WTC11 (cell line): Measurements from ENCODE around the gene NID2.

Source experiments
- ARID4B ChIP-seq: sonication (generic); formaldehyde crosslinking; IDR thresholded peaks from 2 replicates; pipeline ENCODE4 v1.8.0; 2023; ENCODE audit warnings: missing genetic modification reagents, mild to moderate bottlenecking, borderline replicate concordance
- CREM ChIP-seq: sonication (generic); formaldehyde crosslinking; IDR thresholded peaks from 2 replicates; pipeline ENCODE4 v1.8.1; 2022; ENCODE audit warnings: mild to moderate bottlenecking, missing genetic modification reagents, moderate library complexity
- FOXK1 ChIP-seq: sonication (generic); formaldehyde crosslinking; IDR thresholded peaks from 2 replicates; pipeline ENCODE4 v1.8.0; 2022; ENCODE audit warnings: mild to moderate bottlenecking, moderate library complexity, missing genetic modification reagents
- MAX ChIP-seq: sonication (generic); formaldehyde crosslinking; IDR thresholded peaks from 2 replicates; pipeline ENCODE4 v1.8.0; 2022; ENCODE audit warnings: mild to moderate bottlenecking, missing genetic modification reagents
- NR2C2 ChIP-seq: sonication (generic); formaldehyde crosslinking; IDR thresholded peaks from 2 replicates; pipeline ENCODE4 v1.8.0; 2022; ENCODE audit warnings: mild to moderate bottlenecking, missing genetic modification reagents
- RELA ChIP-seq: sonication (generic); formaldehyde crosslinking; IDR thresholded peaks from 2 replicates; pipeline ENCODE4 v1.8.1; 2022; ENCODE audit warnings: missing genetic modification reagents, mild to moderate bottlenecking, borderline replicate concordance
- SMAD3 ChIP-seq: sonication (generic); formaldehyde crosslinking; IDR thresholded peaks from 2 replicates; pipeline ENCODE4 v1.8.0; 2022; ENCODE audit warnings: missing genetic modification reagents, mild to moderate bottlenecking, borderline replicate concordance
- TCF7 ChIP-seq: sonication (generic); formaldehyde crosslinking; IDR thresholded peaks from 2 replicates; pipeline ENCODE4 v1.8.0; 2022; ENCODE audit warnings: mild to moderate bottlenecking, low read depth, missing genetic modification reagents, moderate library complexity
- ZBTB21 ChIP-seq: sonication (generic); formaldehyde crosslinking; IDR thresholded peaks from 2 replicates; pipeline ENCODE4 v1.8.1; 2023; ENCODE audit warnings: mild to moderate bottlenecking, missing genetic modification reagents, borderline replicate concordance
- ZNF138 ChIP-seq: sonication (generic); formaldehyde crosslinking; conservative IDR thresholded peaks from 2 replicates; pipeline ENCODE4 v1.8.1; 2022; ENCODE audit warnings: mild to moderate bottlenecking, moderate library complexity, missing genetic modification reagents
- TF ChIP-seq, protein P1 (sequence below): fragments of 200-600 bp; IDR thresholded peaks from 2 replicates; pipeline ENCODE4 v1.8.0; 2022; ENCODE audit warnings: antibody characterized with exemption
- TF ChIP-seq, protein P2 (sequence below): fragments of 250-450 bp; sonication (Bioruptor Pico); IDR thresholded peaks from 2 replicates; pipeline ENCODE4 v1.9.0; 2021; ENCODE audit warnings: mild to moderate bottlenecking, borderline replicate concordance

DNA sequence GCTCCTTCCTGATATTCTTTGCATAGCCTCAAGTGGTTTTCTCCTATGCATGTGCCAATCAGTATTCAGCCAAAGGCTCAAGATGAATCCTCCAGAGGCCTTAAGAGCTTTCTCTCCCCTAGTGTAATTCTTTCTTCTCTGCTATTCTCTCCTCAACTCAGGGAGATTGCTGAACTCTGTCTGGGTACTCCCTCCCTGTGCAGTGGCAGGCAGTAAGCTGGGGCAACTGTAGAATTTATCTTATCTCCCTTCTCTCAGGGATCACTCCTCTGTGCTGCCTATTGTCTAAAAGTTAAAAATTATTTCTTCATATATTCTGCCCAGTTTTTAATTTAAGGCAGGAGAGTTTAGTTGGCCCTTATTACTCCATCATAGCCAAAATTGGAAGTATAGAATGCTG, 108.0 kb downstream of the NID2 start:
- TF ChIP-seq, protein P1, sequence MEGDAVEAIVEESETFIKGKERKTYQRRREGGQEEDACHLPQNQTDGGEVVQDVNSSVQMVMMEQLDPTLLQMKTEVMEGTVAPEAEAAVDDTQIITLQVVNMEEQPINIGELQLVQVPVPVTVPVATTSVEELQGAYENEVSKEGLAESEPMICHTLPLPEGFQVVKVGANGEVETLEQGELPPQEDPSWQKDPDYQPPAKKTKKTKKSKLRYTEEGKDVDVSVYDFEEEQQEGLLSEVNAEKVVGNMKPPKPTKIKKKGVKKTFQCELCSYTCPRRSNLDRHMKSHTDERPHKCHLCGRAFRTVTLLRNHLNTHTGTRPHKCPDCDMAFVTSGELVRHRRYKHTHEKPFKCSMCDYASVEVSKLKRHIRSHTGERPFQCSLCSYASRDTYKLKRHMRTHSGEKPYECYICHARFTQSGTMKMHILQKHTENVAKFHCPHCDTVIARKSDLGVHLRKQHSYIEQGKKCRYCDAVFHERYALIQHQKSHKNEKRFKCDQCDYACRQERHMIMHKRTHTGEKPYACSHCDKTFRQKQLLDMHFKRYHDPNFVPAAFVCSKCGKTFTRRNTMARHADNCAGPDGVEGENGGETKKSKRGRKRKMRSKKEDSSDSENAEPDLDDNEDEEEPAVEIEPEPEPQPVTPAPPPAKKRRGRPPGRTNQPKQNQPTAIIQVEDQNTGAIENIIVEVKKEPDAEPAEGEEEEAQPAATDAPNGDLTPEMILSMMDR: no peak
- TF ChIP-seq ZBTB21 (CRISPR knock-in tag) (no peak), ZNF138 (CRISPR knock-in tag) (no peak), ARID4B (CRISPR knock-in tag) (no peak), FOXK1 (CRISPR knock-in tag) (no peak), MAX (CRISPR knock-in tag) (no peak), SMAD3 (CRISPR knock-in tag) (no peak), NR2C2 (CRISPR knock-in tag) (no peak), RELA (CRISPR knock-in tag) (no peak), TCF7 (CRISPR knock-in tag) (no peak), CREM (no peak)
- TF ChIP-seq, protein P2, sequence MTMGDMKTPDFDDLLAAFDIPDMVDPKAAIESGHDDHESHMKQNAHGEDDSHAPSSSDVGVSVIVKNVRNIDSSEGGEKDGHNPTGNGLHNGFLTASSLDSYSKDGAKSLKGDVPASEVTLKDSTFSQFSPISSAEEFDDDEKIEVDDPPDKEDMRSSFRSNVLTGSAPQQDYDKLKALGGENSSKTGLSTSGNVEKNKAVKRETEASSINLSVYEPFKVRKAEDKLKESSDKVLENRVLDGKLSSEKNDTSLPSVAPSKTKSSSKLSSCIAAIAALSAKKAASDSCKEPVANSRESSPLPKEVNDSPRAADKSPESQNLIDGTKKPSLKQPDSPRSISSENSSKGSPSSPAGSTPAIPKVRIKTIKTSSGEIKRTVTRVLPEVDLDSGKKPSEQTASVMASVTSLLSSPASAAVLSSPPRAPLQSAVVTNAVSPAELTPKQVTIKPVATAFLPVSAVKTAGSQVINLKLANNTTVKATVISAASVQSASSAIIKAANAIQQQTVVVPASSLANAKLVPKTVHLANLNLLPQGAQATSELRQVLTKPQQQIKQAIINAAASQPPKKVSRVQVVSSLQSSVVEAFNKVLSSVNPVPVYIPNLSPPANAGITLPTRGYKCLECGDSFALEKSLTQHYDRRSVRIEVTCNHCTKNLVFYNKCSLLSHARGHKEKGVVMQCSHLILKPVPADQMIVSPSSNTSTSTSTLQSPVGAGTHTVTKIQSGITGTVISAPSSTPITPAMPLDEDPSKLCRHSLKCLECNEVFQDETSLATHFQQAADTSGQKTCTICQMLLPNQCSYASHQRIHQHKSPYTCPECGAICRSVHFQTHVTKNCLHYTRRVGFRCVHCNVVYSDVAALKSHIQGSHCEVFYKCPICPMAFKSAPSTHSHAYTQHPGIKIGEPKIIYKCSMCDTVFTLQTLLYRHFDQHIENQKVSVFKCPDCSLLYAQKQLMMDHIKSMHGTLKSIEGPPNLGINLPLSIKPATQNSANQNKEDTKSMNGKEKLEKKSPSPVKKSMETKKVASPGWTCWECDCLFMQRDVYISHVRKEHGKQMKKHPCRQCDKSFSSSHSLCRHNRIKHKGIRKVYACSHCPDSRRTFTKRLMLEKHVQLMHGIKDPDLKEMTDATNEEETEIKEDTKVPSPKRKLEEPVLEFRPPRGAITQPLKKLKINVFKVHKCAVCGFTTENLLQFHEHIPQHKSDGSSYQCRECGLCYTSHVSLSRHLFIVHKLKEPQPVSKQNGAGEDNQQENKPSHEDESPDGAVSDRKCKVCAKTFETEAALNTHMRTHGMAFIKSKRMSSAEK (CRISPR knock-in tag): no peak
